GM12801 (cell line): ENCODE measurements around the gene HDAC4.

Experiments used
- CTCF ChIP-seq: IDR thresholded peaks from one replicate; pipeline ENCODE4 v1.5.1; 2011; ENCODE audit warnings: control low read depth; ENCODE audit not compliant: insufficient read length; ENCODE audit errors: extremely low read depth

Gene HDAC4

GRCh38 chr2:239318151-239318611, 82.6 kb downstream of the HDAC4 start:
- TF ChIP-seq CTCF: no peak

GRCh38 chr2:239316562-239317465, 84.0 kb downstream of the HDAC4 start:
- no peak for TF ChIP-seq CTCF

- no peak for TF ChIP-seq CTCF
These were observed 85.5 kb downstream of the HDAC4 start for GRCh38 chr2:239315308-239315707.

GRCh38 chr2:239313776-239314175, 87.0 kb downstream of the HDAC4 start:
- TF ChIP-seq CTCF: no peak

- TF ChIP-seq CTCF: no peak
These were observed 87.8 kb downstream of the HDAC4 start for GRCh38 chr2:239312741-239313667.

GRCh38 chr2:239312081-239312511, 88.7 kb downstream of the HDAC4 start:
- TF ChIP-seq CTCF: no peak
